Caki2 (cell line): ENCODE measurements around the gene TP53AIP1. TPM values are rescaled to one million over a fixed set of nuclear protein-coding genes. Genes with fewer than 3 reads are reported as not detected.
"Not testable (repeated sequence)": the region's sequence is repeated elsewhere in the genome, so short reads cannot be mapped to it uniquely, and the experiment has no call there.

Experiments used
- DNase-seq: peaks from one replicate; pipeline ENCODE4 v3.0.0-alpha.2; 2015; ENCODE audit warnings: low read depth
- in situ Hi-C: cut with HindIII; loops from 2 replicates; pipeline ENCODE4 v1.10.0; 2016; ENCODE audit warnings: low sequenced_read_pairs, low pct_unique_long_range_greater_than_20kb, mixed read lengths
- total RNA-seq: library from RNA; depleted of rRNA; stranded (reverse); fragments of >200 nt; shearing (Covaris generic); gene quantifications from 2 replicates; pipeline ENCODE4 v1.2.3, GENCODE V29; 2014; ENCODE audit warnings: low replicate concordance

Gene TP53AIP1
- total RNA-seq, 1 experiment from 2014 or later = not detected

GRCh38 chr11:128929991-128930390, 12.7 kb downstream of the TP53AIP1 start:
- in situ Hi-C loops = no loop called here
- DNase-seq = no peak

GRCh38 chr11:128929468-128929867, 13.2 kb downstream of the TP53AIP1 start:
- no peak for DNase-seq
- in situ Hi-C loops = no loop called here

- in situ Hi-C loops = no loop called here
- no peak for DNase-seq
These were observed 14.3 kb downstream of the TP53AIP1 start for GRCh38 chr11:128928400-128928799.

GRCh38 chr11:128927683-128928336, 14.9 kb downstream of the TP53AIP1 start:
- in situ Hi-C loops = no loop called here

GRCh38 chr11:128927108-128927461, 15.6 kb downstream of the TP53AIP1 start:
- DNase-seq = no peak
- in situ Hi-C loops = no loop called here

More at GRCh38 chr11:128927683-128928336, 14.9 kb downstream of the TP53AIP1 start:
- DNase-seq = no peak

- no peak for DNase-seq
- in situ Hi-C loops = no loop called here
These were observed 16.1 kb downstream of the TP53AIP1 start for GRCh38 chr11:128926437-128927107.

GRCh38 chr11:128926000-128926399, 16.7 kb downstream of the TP53AIP1 start:
- in situ Hi-C loops = no loop called here
- DNase-seq = no peak

GRCh38 chr11:128925250-128925600, 17.4 kb downstream of the TP53AIP1 start:
- in situ Hi-C loops = no loop called here

GRCh38 chr11:128924510-128925249, 18.0 kb downstream of the TP53AIP1 start:
- no peak for DNase-seq
- in situ Hi-C loops = no loop called here

More at GRCh38 chr11:128925250-128925600, 17.4 kb downstream of the TP53AIP1 start:
- no peak for DNase-seq

GRCh38 chr11:128924104-128924503, 18.6 kb downstream of the TP53AIP1 start:
- no peak for DNase-seq
- in situ Hi-C loops = no loop called here

GRCh38 chr11:128921793-128922192, 20.9 kb downstream of the TP53AIP1 start:
- no peak for DNase-seq
- in situ Hi-C loops = no loop called here

GRCh38 chr11:128920666-128921065, 22.0 kb downstream of the TP53AIP1 start:
- no peak for DNase-seq
- in situ Hi-C loops = no loop called here

- in situ Hi-C loops, DNase-seq: not testable (repeated sequence)
These were observed 23.0 kb downstream of the TP53AIP1 start for GRCh38 chr11:128919635-128920034.

- no peak for DNase-seq
- in situ Hi-C loops = no loop called here
These were observed 23.5 kb downstream of the TP53AIP1 start for GRCh38 chr11:128919216-128919615.

GRCh38 chr11:128917144-128917724, 25.4 kb downstream of the TP53AIP1 start:
- DNase-seq = no peak
- in situ Hi-C loops = no loop called here

- DNase-seq = no peak
- in situ Hi-C loops = no loop called here
These were observed 26.0 kb downstream of the TP53AIP1 start for GRCh38 chr11:128916681-128917080.

- no peak for DNase-seq
- in situ Hi-C loops = no loop called here
These were observed 26.6 kb downstream of the TP53AIP1 start for GRCh38 chr11:128916037-128916572.

- in situ Hi-C loops = no loop called here
- no peak for DNase-seq
These were observed 27.5 kb downstream of the TP53AIP1 start for GRCh38 chr11:128915149-128915521.
